ENCODE results near the gene ATF3.
A peak's percentile ranks its signal among the peaks of the same experiment; 100 is the strongest.
"Not testable (repeated sequence)": the region's sequence is repeated elsewhere in the genome, so short reads cannot be mapped to it uniquely, and the experiment has no call there.

Gene ATF3

GRCh38 chr1:212651521-212651920 is 43.0 kb downstream of the ATF3 start:
- H3K36me3 ChIP-seq (ENCODE audit: control insufficient read depth, insufficient read depth, low read length) = no peaks in the 10 kb centered on the region
- no peaks in the 10 kb centered on the region for H3K4me1 ChIP-seq (ENCODE audit: control insufficient read depth, insufficient read depth, low read length)
- 94 to 96% methylated on average over 4 of the region's 4 CpGs for WGBS, 2 experiments
- H3K27me3 ChIP-seq (ENCODE audit: control insufficient read depth, insufficient read depth, low read length, poor library complexity, severe bottlenecking) = no peaks in the 10 kb centered on the region
- no peak overlapping the region for H3K27ac ChIP-seq (ENCODE audit: insufficient read depth, low read depth, low read length, poor library complexity, severe bottlenecking)
- no peak overlapping the region for H3K4me3 ChIP-seq (ENCODE audit: insufficient read depth, low read depth, low read length)
- H3K9me3 ChIP-seq (ENCODE audit: control insufficient read depth, low read length) = no peaks in the 10 kb centered on the region

GRCh38 chr1:212651977-212652376 is 43.4 kb downstream of the ATF3 start:
- H3K4me3 ChIP-seq (ENCODE audit: insufficient read depth, low read depth, low read length) = no peak overlapping the region
- no peaks in the 10 kb centered on the region for H3K27me3 ChIP-seq (ENCODE audit: control insufficient read depth, insufficient read depth, low read length, poor library complexity, severe bottlenecking)
- no peaks in the 10 kb centered on the region for H3K9me3 ChIP-seq (ENCODE audit: control insufficient read depth, low read length)
- H3K4me1 ChIP-seq (ENCODE audit: control insufficient read depth, insufficient read depth, low read length) = no peaks in the 10 kb centered on the region
- no peak overlapping the region for H3K27ac ChIP-seq (ENCODE audit: insufficient read depth, low read depth, low read length, poor library complexity, severe bottlenecking)
- WGBS, 2 experiments = 90 to 97% methylated on average over 3 of the region's 3 CpGs
- H3K36me3 ChIP-seq (ENCODE audit: control insufficient read depth, insufficient read depth, low read length) = no peaks in the 10 kb centered on the region

GRCh38 chr1:212652609-212653008 is 44.0 kb downstream of the ATF3 start:
- Histone ChIP-seq H3K27ac (ENCODE audit: insufficient read depth, low read depth, low read length, poor library complexity, severe bottlenecking) (no peak overlapping the region), H3K4me3 (ENCODE audit: insufficient read depth, low read depth, low read length) (no peak overlapping the region), H3K36me3 (ENCODE audit: control insufficient read depth, insufficient read depth, low read length) (no peaks in the 10 kb centered on the region), H3K27me3 (ENCODE audit: control insufficient read depth, insufficient read depth, low read length, poor library complexity, severe bottlenecking) (no peaks in the 10 kb centered on the region), H3K4me1 (ENCODE audit: control insufficient read depth, insufficient read depth, low read length) (no peaks in the 10 kb centered on the region), H3K9me3 (ENCODE audit: control insufficient read depth, low read length) (no peaks in the 10 kb centered on the region)
- WGBS, 2 experiments = 92 to 95% methylated on average over 1 of the region's 1 CpG

- Histone ChIP-seq H3K27ac (ENCODE audit: insufficient read depth, low read depth, low read length, poor library complexity, severe bottlenecking) (no peak overlapping the region), H3K27me3 (ENCODE audit: control insufficient read depth, insufficient read depth, low read length, poor library complexity, severe bottlenecking) (no peaks in the 10 kb centered on the region), H3K9me3 (ENCODE audit: control insufficient read depth, low read length) (no peaks in the 10 kb centered on the region), H3K4me1 (ENCODE audit: control insufficient read depth, insufficient read depth, low read length) (no peaks in the 10 kb centered on the region), H3K4me3 (ENCODE audit: insufficient read depth, low read depth, low read length) (no peak overlapping the region), H3K36me3 (ENCODE audit: control insufficient read depth, insufficient read depth, low read length) (no peaks in the 10 kb centered on the region)
- 67% methylated on average over 6 of the region's 6 CpGs for WGBS, 2 experiments
These were observed 47.3 kb downstream of the ATF3 start for GRCh38 chr1:212655668-212656440.

- Histone ChIP-seq H3K27me3 (ENCODE audit: control insufficient read depth, insufficient read depth, low read length, poor library complexity, severe bottlenecking) (no peaks in the 10 kb centered on the region), H3K4me3 (ENCODE audit: insufficient read depth, low read depth, low read length) (no peak overlapping the region), H3K9me3 (ENCODE audit: control insufficient read depth, low read length) (no peaks in the 10 kb centered on the region), H3K4me1 (ENCODE audit: control insufficient read depth, insufficient read depth, low read length) (no peaks in the 10 kb centered on the region), H3K36me3 (ENCODE audit: control insufficient read depth, insufficient read depth, low read length) (no peaks in the 10 kb centered on the region), H3K27ac (ENCODE audit: insufficient read depth, low read depth, low read length, poor library complexity, severe bottlenecking) (no peak overlapping the region)
- 94 to 97% methylated on average over 5 of the region's 5 CpGs for WGBS, 2 experiments
These were observed 48.2 kb downstream of the ATF3 start for GRCh38 chr1:212656730-212657129.

GRCh38 chr1:212658250-212658649 is 49.7 kb downstream of the ATF3 start:
- 47 to 51% methylated on average over 7 of the region's 7 CpGs for WGBS, 2 experiments
- H3K36me3 ChIP-seq (ENCODE audit: control insufficient read depth, insufficient read depth, low read length); H3K9me3 ChIP-seq (ENCODE audit: control insufficient read depth, low read length); H3K27ac ChIP-seq (ENCODE audit: insufficient read depth, low read depth, low read length, poor library complexity, severe bottlenecking); H3K4me3 ChIP-seq (ENCODE audit: insufficient read depth, low read depth, low read length); H3K27me3 ChIP-seq (ENCODE audit: control insufficient read depth, insufficient read depth, low read length, poor library complexity, severe bottlenecking); H3K4me1 ChIP-seq (ENCODE audit: control insufficient read depth, insufficient read depth, low read length): not testable (repeated sequence)

- Histone ChIP-seq H3K36me3 (ENCODE audit: control insufficient read depth, insufficient read depth, low read length) (no peaks in the 10 kb centered on the region), H3K4me3 (ENCODE audit: insufficient read depth, low read depth, low read length) (no peak overlapping the region), H3K9me3 (ENCODE audit: control insufficient read depth, low read length) (no peaks in the 10 kb centered on the region), H3K27ac (ENCODE audit: insufficient read depth, low read depth, low read length, poor library complexity, severe bottlenecking) (no peak overlapping the region), H3K27me3 (ENCODE audit: control insufficient read depth, insufficient read depth, low read length, poor library complexity, severe bottlenecking) (peaks cover 9% of the 10 kb centered on the region), H3K4me1 (ENCODE audit: control insufficient read depth, insufficient read depth, low read length) (peaks cover 9% of the 10 kb centered on the region)
- 81% methylated on average over 11 of the region's 11 CpGs for WGBS, 2 experiments
These were observed 56.0 kb downstream of the ATF3 start for GRCh38 chr1:212664409-212665199.

DNA sequence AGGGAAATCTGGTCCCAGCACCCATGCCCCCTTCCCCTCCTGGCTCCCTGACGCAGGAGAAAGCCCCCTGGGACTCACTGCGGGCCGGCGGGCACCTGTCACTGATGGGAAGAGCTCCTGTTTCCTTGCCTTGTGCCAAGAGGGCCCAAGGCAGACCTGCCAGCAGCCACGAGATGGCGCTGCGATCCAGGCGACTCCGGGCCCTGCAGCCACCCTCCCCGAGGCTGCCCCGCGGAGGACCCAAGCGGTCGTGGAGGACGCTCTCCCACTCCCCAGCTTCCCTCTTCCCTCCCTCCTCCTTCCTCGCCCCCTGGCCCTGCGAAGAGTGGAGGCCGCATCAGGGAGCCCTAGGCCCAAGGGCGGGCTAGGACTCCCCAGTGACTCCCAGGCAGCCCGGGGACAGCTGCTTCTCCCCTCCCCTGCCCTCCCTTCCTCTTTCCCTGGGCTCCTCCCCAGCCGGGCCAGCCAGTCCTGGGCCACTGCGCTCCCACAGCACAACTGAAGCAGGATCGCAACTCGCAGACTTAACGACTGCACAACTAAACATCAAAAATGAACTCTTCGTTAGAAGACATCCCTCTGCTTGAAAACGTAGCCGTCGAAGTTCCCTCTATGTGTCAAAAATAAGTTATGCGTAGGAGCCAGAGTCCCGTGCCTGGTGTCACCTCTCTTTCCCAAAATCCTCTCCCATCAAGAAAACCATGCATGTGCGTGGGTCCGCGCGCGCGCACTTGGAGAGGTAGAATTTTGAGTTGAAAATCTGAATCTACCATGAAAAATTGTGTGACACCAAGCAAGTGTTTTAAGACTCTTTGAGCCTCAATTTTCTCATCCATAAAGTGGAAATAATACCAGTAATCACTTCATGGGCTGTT is 56.9 kb downstream of the ATF3 start:
- H3K36me3 ChIP-seq (ENCODE audit: control insufficient read depth, insufficient read depth, low read length) = no peaks in the 10 kb centered on the region
- H3K4me1 ChIP-seq (ENCODE audit: control insufficient read depth, insufficient read depth, low read length) = peaks cover 9% of the 10 kb centered on the region
- peak overlapping the region; percentile 47 for H3K4me3 ChIP-seq (ENCODE audit: insufficient read depth, low read depth, low read length)
- H3K27me3 ChIP-seq (ENCODE audit: control insufficient read depth, insufficient read depth, low read length, poor library complexity, severe bottlenecking) = peaks cover 9% of the 10 kb centered on the region
- no peaks in the 10 kb centered on the region for H3K9me3 ChIP-seq (ENCODE audit: control insufficient read depth, low read length)
- no peak overlapping the region for H3K27ac ChIP-seq (ENCODE audit: insufficient read depth, low read depth, low read length, poor library complexity, severe bottlenecking)
- WGBS, 2 experiments = 5 to 13% methylated on average over 31 to 37 of the region's 37 CpGs

- Histone ChIP-seq H3K4me1 (ENCODE audit: control insufficient read depth, insufficient read depth, low read length) (peaks cover 9% of the 10 kb centered on the region), H3K27me3 (ENCODE audit: control insufficient read depth, insufficient read depth, low read length, poor library complexity, severe bottlenecking) (peaks cover 9% of the 10 kb centered on the region), H3K9me3 (ENCODE audit: control insufficient read depth, low read length) (no peaks in the 10 kb centered on the region), H3K27ac (ENCODE audit: insufficient read depth, low read depth, low read length, poor library complexity, severe bottlenecking) (no peak overlapping the region), H3K36me3 (ENCODE audit: control insufficient read depth, insufficient read depth, low read length) (no peaks in the 10 kb centered on the region), H3K4me3 (ENCODE audit: insufficient read depth, low read depth, low read length) (no peak overlapping the region)
- WGBS, 2 experiments = 83 to 86% methylated on average over 10 of the region's 10 CpGs
These were observed 57.7 kb downstream of the ATF3 start for GRCh38 chr1:212666116-212666775.

Data from ectodermal cell (in vitro differentiated cells).